Gastrocnemius medialis (tissue), 4 donors: Measurements from ENCODE around the gene NETO1.

Source experiments
- CTCF ChIP-seq, 5 experiments: fragments of 450-650 bp in 3 of 5; fragments of 200-600 bp in 2 of 5; sonication (generic) in 2 of 5; IDR thresholded peaks in 4 of 5; conservative IDR thresholded peaks in 1 of 5; 1 replicate in 4 of 5; 2 replicates in 1 of 5; pipeline ENCODE4 v1.5.1; 2016 to 2019; ENCODE audit warnings: antibody characterized with exemption in 5 of 5, mild to moderate bottlenecking in 3 of 5, moderate library complexity in 3 of 5
- POLR2A ChIP-seq, 2 donors: fragments of 450-650 bp; IDR thresholded peaks; one replicate each; pipeline ENCODE4 v1.6.1; 2017; ENCODE audit warnings: antibody characterized with exemption in 2 of 2, mild to moderate bottlenecking in 2 of 2, moderate library complexity in 2 of 2

DNA sequence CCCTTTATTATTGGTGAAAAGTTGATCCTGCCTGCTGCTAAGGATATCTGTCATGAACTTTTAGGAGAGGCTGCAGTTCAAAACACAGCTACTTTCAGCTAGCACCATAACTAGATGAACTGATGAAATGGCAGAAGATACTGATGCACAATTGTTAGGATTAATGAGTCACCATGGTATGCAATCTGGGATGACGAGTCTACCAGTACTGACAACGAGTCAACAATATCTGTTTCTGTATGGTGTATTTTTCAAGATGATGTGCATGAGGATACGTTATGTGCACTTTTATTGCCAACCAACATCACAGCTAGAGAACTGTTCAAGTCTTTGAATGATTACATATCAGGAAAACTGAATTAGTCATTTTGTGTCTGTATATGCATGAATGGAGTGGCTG is 68.7 kb downstream of the NETO1 start:
- TF ChIP-seq CTCF (IDR thresholded peaks at IDR 0.05 in 4 of 5, conservative IDR thresholded peaks at IDR 0.05 in 1 of 5) (no peak), POLR2A (IDR thresholded peaks at IDR 0.05) (no peak)
